ENCODE data around the gene RRAD. TPM values are rescaled to one million over a fixed set of nuclear protein-coding genes. Genes with fewer than 3 reads are reported as not detected.

RRAD gene
- polyA plus RNA-seq, 1 experiment = 1.9 TPM

GRCh38 chr16:66882702-66883101, 42.6 kb downstream of the RRAD start:
- no peak overlapping the region for H3K4me3 ChIP-seq (ENCODE audit: low read depth, low read length)
- no peak for DNase-seq (ENCODE audit: low read depth, low spot score)
- no peak for TF ChIP-seq CTCF (IDR thresholded peaks at IDR 0.05; ENCODE audit: low read depth, low read length)
- no peak overlapping the region for H3K27ac ChIP-seq (ENCODE audit: low read depth, low read length)
- CTCF ChIA-PET = interaction anchor here (0.5 to 3.2 kb wide), 4 partner anchors 10 to 15 kb away, joined by 3 to 21 read pairs (median 4); no protein-coding TSS in a partner anchor
- no peaks in the 10 kb centered on the region; the same call in 1 of the 2 replicates for H3K9me3 ChIP-seq (ENCODE audit: control insufficient read depth, insufficient read depth, low read length)
- no peaks in the 10 kb centered on the region for H3K27me3 ChIP-seq (ENCODE audit: control insufficient read depth, insufficient read depth, low read length)
- POLR2A ChIA-PET = interaction anchor here (1.9 kb wide), 1 partner anchor 10 kb away, joined by 7 read pairs; no protein-coding TSS in a partner anchor

- no peak overlapping the region for H3K4me3 ChIP-seq (ENCODE audit: low read depth, low read length)
- H3K27me3 ChIP-seq (ENCODE audit: control insufficient read depth, insufficient read depth, low read length) = no peaks in the 10 kb centered on the region
- H3K27ac ChIP-seq (ENCODE audit: low read depth, low read length) = no peak overlapping the region
- no peak for TF ChIP-seq CTCF (IDR thresholded peaks at IDR 0.05; ENCODE audit: low read depth, low read length)
- ChIA-PET POLR2A (interaction anchor here (1.9 kb wide), 1 partner anchor 9 kb away, joined by 7 read pairs; no protein-coding TSS in a partner anchor), CTCF (interaction anchor here (0.7 to 3.2 kb wide), 5 partner anchors 9 to 51 kb away, joined by 4 to 21 read pairs (median 5); partner anchors contain the start of gene NAE1)
- no peaks in the 10 kb centered on the region; the same call in 1 of the 2 replicates for H3K9me3 ChIP-seq (ENCODE audit: control insufficient read depth, insufficient read depth, low read length)
- DNase-seq (ENCODE audit: low read depth, low spot score) = no peak
Observed at GRCh38 chr16:66881964-66882508, 43.3 kb downstream of the RRAD start.

- Histone ChIP-seq H3K9me3 (ENCODE audit: control insufficient read depth, insufficient read depth, low read length) (no peaks in the 10 kb centered on the region; the same call in 1 of the 2 replicates), H3K27me3 (ENCODE audit: control insufficient read depth, insufficient read depth, low read length) (no peaks in the 10 kb centered on the region), H3K27ac (ENCODE audit: low read depth, low read length) (no peak overlapping the region), H3K4me3 (ENCODE audit: low read depth, low read length) (peak overlapping the region; percentile 84)
- DNase-seq (ENCODE audit: low read depth, low spot score) = no peak
- ChIA-PET CTCF (interaction anchor here (1.4 to 3.2 kb wide), 4 partner anchors 9 to 51 kb away, joined by 5 to 21 read pairs (median 8); partner anchors contain the start of gene NAE1), POLR2A (interaction anchor here (1.9 kb wide), 1 partner anchor 9 kb away, joined by 7 read pairs; no protein-coding TSS in a partner anchor)
- no peak for TF ChIP-seq CTCF (IDR thresholded peaks at IDR 0.05; ENCODE audit: low read depth, low read length)
Observed at GRCh38 chr16:66881560-66881959, 43.8 kb downstream of the RRAD start.

GRCh38 chr16:66881014-66881417, 44.3 kb downstream of the RRAD start:
- Histone ChIP-seq H3K27me3 (ENCODE audit: control insufficient read depth, insufficient read depth, low read length) (no peaks in the 10 kb centered on the region), H3K27ac (ENCODE audit: low read depth, low read length) (no peak overlapping the region), H3K9me3 (ENCODE audit: control insufficient read depth, insufficient read depth, low read length) (no peaks in the 10 kb centered on the region; the same call in 1 of the 2 replicates), H3K4me3 (ENCODE audit: low read depth, low read length) (peak overlapping the region; percentile 84)
- DNase-seq (ENCODE audit: low read depth, low spot score) = no peak
- ChIA-PET POLR2A (interaction anchor here (1.9 kb wide), 1 partner anchor 8 kb away, joined by 7 read pairs; no protein-coding TSS in a partner anchor), CTCF (interaction anchor here (0.7 to 3.2 kb wide), 5 partner anchors 8 to 50 kb away, joined by 3 to 21 read pairs (median 6); partner anchors contain the start of gene NAE1)
- no peak for TF ChIP-seq CTCF (IDR thresholded peaks at IDR 0.05; ENCODE audit: low read depth, low read length)

All from AG04450 (cell line).